HG03108 (cell line): ENCODE results near the gene SYF2.

Source experiments
- ATAC-seq: cut with Tn5 transposase; IDR thresholded peaks from one replicate; pipeline ENCODE4 v1.9.1; 2021; ENCODE audit warnings: moderate library complexity; ENCODE audit not compliant: unreplicated experiment

The SYF2 gene

DNA sequence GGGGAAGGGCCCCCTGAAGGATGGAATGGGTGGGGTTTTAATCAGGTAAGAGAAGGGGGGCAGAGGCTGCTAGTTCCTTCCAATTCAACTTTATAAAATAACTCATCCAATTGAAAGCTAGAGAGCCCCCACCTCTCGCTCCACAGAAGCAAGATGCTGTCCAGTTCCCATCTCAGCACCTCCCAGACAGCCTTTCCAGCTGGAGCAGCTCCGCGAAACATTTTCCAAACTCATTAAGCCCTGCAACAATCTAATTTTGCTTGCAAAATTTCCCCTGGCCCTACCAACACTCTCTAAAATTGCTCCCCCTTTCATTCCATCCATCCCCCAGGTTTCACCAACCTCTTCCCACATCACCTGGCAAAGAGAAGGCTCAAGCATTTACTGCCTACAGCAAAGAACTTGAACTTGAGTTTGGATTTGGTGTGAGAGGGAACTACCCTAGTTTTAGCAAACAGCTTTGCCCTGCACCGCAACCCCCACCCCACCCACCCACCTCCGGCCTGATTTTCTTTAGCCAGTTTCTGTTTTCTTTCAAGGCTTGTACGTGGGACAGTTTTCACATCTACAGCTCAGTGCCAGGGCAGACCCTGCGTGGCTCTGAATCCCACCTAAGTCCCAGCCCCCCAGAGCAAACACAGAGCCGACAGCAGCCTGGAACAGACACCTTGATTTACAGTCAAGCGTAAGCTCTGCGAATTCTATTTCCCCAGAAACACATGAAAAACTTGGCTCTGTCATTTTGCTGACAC lies 46.7 kb downstream of the SYF2 start:
- ATAC-seq, result no peak

DNA sequence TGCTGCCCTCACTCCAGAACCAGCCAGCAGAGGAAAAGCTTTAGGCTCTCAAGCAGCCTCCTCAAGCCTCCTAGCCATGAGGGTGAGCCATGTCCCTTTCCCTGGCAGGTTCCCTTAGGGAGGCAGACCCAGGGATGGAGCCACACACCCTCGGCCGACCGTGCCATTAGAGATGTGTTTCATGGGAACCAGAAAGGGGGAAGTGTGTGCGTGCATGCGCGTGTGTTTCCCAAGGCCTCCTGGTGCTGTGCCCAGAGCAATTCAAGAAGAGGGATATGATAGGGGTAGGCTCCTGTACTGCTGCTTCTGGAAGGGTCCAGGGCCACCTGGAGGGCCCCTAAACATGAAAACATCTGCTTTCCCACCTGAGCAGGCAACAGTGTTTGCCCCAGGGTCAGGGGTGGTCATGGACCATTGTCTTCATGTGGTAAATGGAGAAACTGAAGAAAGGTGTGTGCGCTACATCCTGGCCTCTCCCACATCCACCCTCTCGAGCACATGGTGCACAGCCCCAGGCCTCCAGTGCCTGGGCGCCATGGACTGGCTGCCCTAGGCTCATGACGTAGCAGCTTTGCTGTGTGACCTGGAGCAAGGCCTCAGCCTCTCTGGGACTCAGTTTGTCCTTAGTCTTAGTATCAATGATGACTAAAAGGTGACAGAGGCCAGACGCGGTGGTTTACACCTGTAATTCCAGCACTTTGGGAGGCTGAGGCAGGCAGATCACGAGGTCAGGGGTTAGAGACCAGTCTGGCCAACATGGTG lies 48.1 kb downstream of the SYF2 start:
- ATAC-seq, result no peak

DNA sequence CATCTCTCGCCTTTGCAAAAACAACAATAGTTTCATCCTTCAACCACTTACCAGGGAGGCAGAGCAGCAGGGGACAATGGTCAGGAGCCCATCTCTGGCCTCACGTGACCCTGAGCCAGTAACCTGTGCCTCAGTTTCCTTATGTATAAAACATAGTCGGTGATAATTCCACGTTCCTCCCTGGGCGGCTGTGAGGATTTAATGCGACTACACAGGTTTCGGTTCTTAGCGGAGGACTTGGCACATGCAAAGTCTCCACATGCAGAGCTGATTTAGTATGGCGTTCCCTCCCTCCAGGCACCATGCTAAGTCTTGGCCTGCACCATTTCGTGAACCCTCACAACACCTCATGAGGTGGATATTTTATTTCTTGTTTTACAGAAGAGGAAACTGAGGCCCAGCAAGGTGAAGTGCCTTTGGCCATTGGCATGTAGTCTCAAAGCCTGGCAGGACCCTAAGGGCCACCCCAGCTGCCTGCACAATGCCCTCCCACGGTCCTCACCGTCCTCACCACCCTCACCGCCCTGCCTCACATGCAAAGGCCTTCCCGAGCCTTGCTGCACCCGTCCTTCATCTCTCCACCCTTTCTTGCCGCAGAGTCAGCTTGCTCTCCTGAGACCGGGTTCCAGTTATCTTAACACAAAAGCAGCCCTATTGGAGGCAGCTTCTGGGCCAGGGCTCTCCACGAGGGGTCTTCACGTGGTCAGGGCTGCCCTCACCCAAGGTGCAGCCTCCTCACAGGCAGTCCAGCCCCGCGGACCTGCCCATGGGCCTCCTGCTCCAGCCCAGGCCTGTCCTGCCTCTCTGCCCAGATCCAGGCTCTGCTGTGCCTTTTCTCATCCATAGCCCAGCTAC lies 48.9 kb downstream of the SYF2 start:
- ATAC-seq, result no peak

- no peak for ATAC-seq
These were observed 49.7 kb downstream of the SYF2 start for GRCh38 chr1:25182629-25183028.

DNA sequence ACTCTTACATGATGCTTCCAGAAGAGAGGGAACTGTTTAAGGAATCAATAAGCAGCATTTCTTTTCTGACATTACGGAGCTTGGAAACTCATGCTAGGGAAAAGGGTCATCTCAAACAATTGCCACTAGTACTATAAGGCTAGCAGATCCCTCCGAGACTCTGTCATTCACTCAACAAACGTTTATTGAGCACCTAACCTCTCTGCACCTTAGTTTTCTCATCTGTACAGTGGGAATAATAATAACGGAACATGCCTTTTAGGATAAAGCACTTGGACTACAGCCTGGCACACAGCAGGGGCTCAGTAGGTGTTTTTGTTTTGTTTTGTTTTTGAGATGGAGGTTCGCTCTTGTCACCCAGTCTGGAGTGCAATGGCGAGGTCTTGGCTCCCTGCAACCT lies 51.3 kb downstream of the SYF2 start:
- no peak for ATAC-seq

GRCh38 chr1:25178917-25179561 lies 53.3 kb downstream of the SYF2 start:
- no peak for ATAC-seq

DNA sequence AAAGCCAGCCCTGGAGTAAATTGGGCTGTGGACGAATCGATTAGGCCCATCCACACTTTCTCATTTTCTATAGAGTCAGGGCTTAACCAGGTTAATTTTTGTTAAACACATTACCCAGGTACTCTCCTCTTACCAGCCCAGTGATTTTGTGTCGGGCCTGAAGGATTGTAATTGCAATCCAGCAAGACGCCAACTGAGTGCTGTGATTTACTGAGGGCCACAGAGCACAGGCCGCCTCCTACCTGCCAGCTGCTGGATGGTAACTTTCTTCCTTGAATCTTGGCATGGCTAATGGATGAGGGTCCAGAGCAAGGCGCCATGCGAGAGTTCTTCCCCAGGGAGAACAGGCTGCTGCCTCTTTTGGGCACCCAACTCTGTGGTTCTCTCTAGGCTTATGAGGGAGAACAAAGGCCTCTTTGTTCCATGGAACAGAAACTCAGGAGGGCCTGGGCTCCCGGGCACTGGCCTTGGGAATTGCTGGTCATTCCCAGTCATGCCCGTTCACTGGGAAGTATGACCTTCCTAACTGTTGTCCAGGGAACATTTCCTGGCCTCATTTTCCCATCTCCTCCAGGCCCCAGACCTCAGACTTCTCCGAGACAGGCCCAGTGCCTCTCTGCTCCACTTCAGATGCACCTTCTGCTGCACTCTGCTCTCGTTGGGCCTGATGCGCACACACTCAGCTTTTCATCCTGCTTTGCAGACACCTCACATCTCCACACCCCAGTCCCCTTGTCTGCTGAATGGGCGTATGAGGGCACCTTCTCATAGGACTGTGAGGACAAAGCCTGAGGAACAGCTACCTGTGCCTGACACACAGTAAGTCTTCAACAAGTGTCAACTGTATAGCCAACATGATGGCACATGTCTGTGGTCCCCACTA lies 57.3 kb downstream of the SYF2 start:
- ATAC-seq, result no peak

- no peak for ATAC-seq
These were observed 58.0 kb downstream of the SYF2 start for GRCh38 chr1:25174363-25174729.

DNA sequence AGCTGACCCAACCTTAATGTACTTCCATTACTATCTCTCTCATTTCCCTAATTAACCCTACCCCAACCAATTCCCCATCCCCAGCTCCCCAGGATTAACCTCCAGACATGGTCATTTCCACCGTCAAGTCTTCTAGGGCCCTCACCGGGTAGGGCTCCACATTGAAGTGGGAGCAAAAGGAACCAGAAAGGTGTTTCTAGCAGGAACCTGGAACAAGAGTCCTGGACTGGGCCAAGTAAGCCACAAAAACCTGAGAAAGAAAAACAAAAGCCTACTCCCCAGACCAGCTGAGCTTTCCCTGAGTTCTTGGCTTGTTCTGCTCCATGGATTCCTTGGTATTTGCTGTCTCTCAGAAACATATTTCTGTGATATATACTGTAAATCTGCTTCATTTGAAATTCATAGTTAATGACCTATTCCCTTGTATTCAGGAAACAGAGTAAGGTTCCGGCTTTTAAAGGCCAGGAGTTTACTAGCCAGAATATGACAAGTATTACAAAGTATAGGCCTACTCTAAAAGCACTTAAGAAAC lies 58.4 kb downstream of the SYF2 start:
- ATAC-seq, result no peak
